ENCODE measurements around the gene ATP8B1.

DNA sequence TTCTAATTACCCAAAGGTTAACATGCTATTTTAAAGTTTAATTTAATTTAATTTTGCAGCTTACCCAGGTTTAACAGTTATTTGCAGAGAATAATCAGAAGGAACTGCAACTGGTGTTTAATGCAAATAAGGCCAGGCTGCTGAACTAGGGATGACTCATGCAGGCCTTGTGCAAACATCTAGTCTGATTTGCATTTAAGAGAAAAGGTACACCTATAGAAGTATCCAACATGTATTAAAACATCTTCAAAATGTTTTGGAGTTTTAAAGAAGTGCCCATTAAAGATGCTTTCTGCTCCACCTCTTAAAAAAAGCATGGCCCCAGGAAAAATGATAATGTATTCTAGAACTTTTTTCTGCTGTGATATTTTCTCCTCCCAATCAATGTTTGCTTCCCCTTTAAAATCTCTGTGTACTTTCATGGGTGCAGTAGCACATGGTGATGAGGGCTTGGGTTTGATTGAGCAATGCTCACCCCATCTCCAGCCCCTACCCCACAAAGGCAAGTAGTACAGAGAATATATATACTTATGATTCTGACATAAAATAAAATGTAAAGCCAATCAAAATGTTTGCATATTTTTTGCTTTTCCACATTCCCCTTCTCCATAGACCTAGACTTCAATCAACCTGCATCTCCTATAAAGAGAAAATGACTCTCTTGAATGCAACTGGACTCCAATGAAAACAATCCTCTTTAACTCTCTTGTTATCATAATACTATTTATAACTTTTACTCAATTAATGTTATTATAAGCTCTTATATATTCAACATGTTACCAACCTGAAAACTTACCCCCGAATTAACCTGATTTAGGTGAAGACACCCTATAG, 54.1 kb downstream of the ATP8B1 start:
- no peak for TF ChIP-seq POLR2A (IDR thresholded peaks at IDR 0.05)
- TF ChIP-seq, protein P1, sequence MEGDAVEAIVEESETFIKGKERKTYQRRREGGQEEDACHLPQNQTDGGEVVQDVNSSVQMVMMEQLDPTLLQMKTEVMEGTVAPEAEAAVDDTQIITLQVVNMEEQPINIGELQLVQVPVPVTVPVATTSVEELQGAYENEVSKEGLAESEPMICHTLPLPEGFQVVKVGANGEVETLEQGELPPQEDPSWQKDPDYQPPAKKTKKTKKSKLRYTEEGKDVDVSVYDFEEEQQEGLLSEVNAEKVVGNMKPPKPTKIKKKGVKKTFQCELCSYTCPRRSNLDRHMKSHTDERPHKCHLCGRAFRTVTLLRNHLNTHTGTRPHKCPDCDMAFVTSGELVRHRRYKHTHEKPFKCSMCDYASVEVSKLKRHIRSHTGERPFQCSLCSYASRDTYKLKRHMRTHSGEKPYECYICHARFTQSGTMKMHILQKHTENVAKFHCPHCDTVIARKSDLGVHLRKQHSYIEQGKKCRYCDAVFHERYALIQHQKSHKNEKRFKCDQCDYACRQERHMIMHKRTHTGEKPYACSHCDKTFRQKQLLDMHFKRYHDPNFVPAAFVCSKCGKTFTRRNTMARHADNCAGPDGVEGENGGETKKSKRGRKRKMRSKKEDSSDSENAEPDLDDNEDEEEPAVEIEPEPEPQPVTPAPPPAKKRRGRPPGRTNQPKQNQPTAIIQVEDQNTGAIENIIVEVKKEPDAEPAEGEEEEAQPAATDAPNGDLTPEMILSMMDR (IDR thresholded peaks at IDR 0.05) = no peak

All from prostate gland (tissue), 2 donors.